GM18505 (cell line): ENCODE data around the gene NMB.

Experiments
- ATAC-seq: cut with Tn5 transposase; IDR thresholded peaks from one replicate; pipeline ENCODE4 v1.9.1; 2021; ENCODE audit not compliant: unreplicated experiment
- POLR2A ChIP-seq: IDR thresholded peaks from 4 replicates; pipeline ENCODE4 v1.6.1; 2011; ENCODE audit warnings: borderline replicate concordance; ENCODE audit not compliant: insufficient read depth, insufficient read length; ENCODE audit errors: extremely low read depth

NMB gene

GRCh38 chr15:84609818-84610525, 48.0 kb downstream of the NMB start:
- no peak for TF ChIP-seq POLR2A

GRCh38 chr15:84608707-84609284, 49.2 kb downstream of the NMB start:
- TF ChIP-seq POLR2A: no peak
- ATAC-seq: no peak

More at GRCh38 chr15:84609818-84610525, 48.0 kb downstream of the NMB start:
- no peak for ATAC-seq

- ATAC-seq: no peak
- no peak for TF ChIP-seq POLR2A
Measured at GRCh38 chr15:84606653-84607120, 51.3 kb downstream of the NMB start.

- no peak for ATAC-seq
- TF ChIP-seq POLR2A: no peak
Measured at GRCh38 chr15:84605554-84605882, 52.5 kb downstream of the NMB start.
